Measurements from ENCODE around the gene NAV3.
"Not testable (repeated sequence)": the region's sequence is repeated elsewhere in the genome, so short reads cannot be mapped to it uniquely, and the experiment has no call there.

The NAV3 gene

GRCh38 chr12:78191611-78192010 is 360.9 kb downstream of the NAV3 start:
- DNase-seq (ENCODE audit: low read depth in 2 of 2) = no peak

- no peak for DNase-seq (ENCODE audit: low read depth in 2 of 2)
Observed at GRCh38 chr12:78192979-78193378, 362.3 kb downstream of the NAV3 start.

- DNase-seq (ENCODE audit: low read depth in 2 of 2) = no peak
Observed at GRCh38 chr12:78194448-78194847, 363.8 kb downstream of the NAV3 start.

GRCh38 chr12:78198896-78199295 is 368.2 kb downstream of the NAV3 start:
- no peak for DNase-seq (ENCODE audit: low read depth in 2 of 2)

DNA sequence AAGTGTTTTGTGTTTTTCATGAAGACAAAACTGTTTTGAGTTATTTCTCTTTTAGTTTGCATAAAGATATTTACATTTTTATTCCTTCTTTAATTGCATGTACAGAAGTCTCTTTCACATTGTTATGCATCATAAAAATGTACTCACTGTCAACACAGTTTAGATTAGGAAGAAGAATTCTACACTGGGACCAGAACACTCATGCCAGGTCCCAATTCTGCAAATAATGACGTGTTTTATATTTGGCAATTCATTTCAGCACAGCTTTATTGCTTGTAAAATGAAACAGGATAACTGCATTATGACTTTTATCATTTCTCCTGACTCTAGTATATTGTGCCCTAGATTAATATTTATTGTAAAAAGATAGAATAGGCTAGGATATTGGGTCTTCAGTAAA is 369.2 kb downstream of the NAV3 start:
- DNase-seq (ENCODE audit: low read depth in 2 of 2) = no peak

DNA sequence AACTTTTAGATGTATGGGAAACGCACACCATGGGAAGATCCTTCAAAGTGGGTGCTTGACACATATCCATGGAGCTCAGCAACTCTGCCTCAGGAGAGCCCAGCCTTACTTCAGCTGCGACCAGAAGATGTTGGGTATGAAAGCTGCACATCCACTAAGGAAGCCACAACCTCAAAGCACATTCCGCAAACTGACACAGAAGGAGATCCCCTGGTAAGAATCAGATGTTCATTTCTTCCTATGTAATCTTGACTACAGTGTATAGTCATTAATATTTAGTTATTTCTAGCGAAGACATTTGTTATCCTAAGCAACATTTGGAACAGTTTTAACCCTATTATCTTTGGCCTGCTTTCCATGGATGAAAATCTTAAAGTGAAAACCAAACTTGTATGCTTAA is 374.2 kb downstream of the NAV3 start:
- no peak for DNase-seq (ENCODE audit: low read depth in 2 of 2)

- no peak for DNase-seq (ENCODE audit: low read depth in 2 of 2)
Observed at GRCh38 chr12:78208092-78208491, 377.4 kb downstream of the NAV3 start.

DNA sequence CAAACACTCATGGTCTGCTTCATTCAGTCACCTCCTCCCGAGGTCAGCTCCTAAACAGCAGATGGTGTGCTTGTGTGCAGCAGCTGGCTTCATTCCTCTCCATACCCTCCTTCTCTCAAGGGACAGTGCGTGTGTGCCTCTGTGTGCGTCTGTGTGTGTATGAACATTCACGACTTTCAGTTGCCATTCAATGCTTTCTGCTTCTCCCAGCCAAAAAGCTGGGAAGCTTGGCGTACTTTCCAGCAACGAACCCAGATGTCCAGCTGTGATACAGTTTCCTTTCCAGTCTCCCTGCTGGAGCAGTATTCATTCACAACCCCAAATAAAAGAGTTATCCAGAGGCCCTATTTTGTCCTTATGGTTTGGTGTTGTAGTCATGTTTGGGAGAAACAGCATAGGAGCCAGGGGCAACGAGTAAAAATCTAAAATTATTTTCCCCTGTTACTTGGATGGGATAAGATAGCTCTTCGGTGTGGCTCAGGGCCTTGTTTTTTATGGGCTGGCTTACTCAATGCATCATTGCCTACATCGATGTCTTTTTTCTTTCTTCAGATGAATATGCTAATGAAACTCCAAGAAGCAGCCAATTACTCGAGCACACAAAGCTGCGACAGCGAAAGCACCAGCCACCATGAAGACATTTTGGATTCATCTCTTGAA is 379.3 kb downstream of the NAV3 start:
- DNase-seq (ENCODE audit: low read depth in 2 of 2) = no peak

GRCh38 chr12:78210506-78210860 is 379.8 kb downstream of the NAV3 start:
- no peak for DNase-seq (ENCODE audit: low read depth in 2 of 2)

GRCh38 chr12:78210894-78211302 is 380.2 kb downstream of the NAV3 start:
- DNase-seq (ENCODE audit: low read depth in 2 of 2) = no peak

DNA sequence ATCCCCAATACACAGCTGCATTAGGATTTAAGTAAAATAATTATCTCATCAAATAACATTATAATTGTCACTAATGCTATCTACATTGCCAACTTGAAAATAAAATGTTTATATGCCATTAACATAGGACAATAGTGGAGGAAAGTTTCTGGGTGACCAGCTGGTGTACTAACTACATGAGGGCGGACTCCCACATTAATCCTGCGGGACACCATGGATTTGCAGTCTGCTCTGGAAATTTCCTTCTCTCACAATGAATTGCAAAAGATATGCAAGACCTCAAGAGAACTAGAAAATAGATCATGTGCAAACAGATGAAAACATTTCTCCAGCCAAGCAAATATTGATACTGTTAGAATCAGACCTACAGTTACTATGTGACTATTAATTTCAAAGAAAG is 390.1 kb downstream of the NAV3 start:
- DNase-seq (ENCODE audit: low read depth in 2 of 2) = no peak

DNA sequence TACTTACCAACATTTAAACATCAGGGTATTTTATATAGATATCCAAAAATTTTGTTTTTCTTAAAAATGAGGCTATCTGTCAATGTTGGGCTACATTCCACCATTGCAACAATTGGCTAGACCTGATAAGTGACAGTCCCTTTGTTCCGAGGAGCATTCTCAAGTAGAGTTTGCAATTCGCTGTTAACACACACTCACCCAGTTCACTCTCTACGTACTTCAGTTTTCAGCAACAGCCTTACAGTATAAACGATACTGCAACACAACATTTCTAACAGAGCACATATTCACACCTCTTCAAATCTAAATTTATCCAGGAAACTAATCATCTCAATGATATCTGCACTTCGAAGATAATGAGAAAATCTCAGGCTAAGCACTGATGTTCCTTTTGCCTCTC is 393.5 kb downstream of the NAV3 start:
- DNase-seq (ENCODE audit: low read depth in 2 of 2) = no peak

DNA sequence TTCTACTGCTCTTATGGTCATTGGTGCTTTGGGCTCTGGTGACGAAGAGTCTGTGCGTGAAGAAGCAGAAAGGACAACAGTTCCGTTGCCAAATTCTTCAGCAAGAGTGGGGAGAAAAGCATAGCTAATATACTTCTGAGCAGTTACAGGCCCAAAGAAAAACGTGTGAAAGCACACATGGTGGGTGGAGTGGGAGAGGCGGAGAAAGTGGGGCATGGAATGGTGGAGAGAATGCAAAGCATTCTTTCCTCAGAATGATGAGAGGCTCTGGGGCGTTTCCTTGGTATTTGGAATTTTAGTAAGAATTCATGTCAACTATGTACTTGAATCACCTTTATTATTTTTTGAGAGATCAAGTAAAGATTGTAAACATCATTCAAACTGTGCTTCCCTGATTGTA is 396.1 kb downstream of the NAV3 start:
- DNase-seq (ENCODE audit: low read depth in 2 of 2) = no peak

- no peak for DNase-seq (ENCODE audit: low read depth in 2 of 2)
Observed at GRCh38 chr12:78229591-78230101, 399.0 kb downstream of the NAV3 start.

- DNase-seq (ENCODE audit: low read depth in 2 of 2) = no peak
Observed at GRCh38 chr12:78232756-78233155, 402.1 kb downstream of the NAV3 start.

- DNase-seq (ENCODE audit: low read depth in 2 of 2) = no peak
Observed at GRCh38 chr12:78236264-78236663, 405.6 kb downstream of the NAV3 start.

- no peak for DNase-seq (ENCODE audit: low read depth in 2 of 2)
Observed at GRCh38 chr12:78239544-78239943, 408.9 kb downstream of the NAV3 start.

GRCh38 chr12:78240827-78241226 is 410.1 kb downstream of the NAV3 start:
- no peak for DNase-seq (ENCODE audit: low read depth in 2 of 2)

DNA sequence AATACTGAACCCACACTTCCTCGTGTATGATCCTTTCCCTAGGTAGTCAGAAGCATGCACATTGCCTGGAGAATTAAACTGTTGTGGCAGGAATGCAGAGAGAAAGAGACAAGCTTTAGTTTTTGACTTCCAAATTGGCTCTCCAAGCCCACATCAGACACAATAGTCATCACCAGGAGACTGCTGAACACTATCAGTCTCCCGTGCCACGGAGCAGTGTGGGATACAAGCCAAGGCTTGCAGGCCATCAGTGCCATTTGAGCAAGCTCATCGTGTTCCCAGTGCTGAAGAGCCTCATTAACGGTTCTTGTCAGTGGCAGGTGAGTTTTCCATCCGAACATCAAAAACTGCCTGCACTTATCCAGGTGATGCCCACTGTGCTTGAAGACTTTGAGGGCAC is 410.8 kb downstream of the NAV3 start:
- DNase-seq (ENCODE audit: low read depth in 2 of 2) = no peak

- DNase-seq (ENCODE audit: low read depth in 2 of 2) = no peak
Observed at GRCh38 chr12:78244916-78245507, 414.3 kb downstream of the NAV3 start.

GRCh38 chr12:78248321-78248720 is 417.6 kb downstream of the NAV3 start:
- no peak for DNase-seq (ENCODE audit: low read depth in 2 of 2)

- DNase-seq (ENCODE audit: low read depth in 2 of 2) = no peak
Observed at GRCh38 chr12:78249578-78249977, 418.9 kb downstream of the NAV3 start.

- DNase-seq (ENCODE audit: low read depth in 2 of 2) = not testable (repeated sequence)
Observed at GRCh38 chr12:78257662-78258061, 427.0 kb downstream of the NAV3 start.

DNA sequence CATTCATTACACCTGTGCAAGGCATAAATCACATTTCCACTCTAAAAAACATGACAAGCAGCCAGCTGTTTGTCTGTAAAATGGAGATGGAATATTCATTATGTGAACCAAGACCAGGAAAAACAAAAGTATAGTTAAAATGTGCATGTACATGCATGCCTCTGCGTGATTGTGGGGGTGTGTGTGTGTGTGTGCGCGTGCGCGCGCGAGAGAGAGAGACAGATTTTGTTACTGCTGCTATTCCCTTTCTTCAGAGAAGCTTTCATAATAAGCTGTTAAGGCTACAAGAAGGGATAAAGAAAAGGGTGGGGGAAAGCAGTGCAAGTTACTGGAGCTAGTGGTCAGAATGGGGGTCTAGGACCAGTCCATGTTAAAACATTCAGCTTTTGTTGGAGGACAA is 430.3 kb downstream of the NAV3 start:
- no peak for DNase-seq (ENCODE audit: low read depth in 2 of 2)
